DMS153 (cell line): ENCODE results near the gene STC2.

ENCODE experiments used
- DNase-seq: peaks from one replicate; lab custom pipeline; 2025; lab: John Stamatoyannopoulos, UW

The STC2 gene

DNA sequence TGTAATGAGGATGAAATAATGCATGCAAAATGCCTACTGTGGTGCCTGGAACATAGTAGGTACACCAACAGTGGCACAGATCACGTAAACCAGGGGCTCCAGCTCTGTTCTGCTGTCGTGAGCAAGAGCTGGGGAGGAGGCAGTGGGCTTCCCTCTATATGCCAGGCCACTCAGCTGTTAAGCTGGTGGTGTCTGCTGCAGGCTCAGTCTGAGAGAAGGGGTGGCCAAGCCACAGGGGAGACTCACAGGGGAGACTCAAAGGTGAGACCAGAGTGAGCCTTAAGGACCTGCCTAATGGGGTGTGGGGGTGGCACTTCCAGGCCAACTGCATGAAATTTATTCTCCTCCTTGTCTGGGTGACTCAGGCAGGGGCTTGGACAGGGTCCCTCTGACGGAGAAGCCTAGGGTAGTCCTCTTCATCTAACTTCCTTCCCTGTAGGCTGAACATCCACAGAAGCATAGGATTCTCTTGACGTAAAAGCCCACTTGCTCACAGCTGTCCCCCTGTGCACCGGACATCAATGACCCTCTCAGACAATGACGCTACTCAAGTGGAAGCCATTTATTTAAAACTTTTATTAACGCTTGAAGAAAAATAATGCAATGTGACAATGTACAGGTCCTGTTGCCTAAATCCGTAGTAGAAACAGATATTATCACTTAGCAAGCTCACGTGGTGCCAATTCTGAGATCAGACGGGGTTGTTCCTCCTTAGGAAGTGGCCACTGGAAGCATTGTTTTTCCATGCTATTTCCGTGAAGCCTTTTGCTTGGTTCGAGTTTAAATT is 13.9 kb downstream of the STC2 start:
- no peak for DNase-seq

DNA sequence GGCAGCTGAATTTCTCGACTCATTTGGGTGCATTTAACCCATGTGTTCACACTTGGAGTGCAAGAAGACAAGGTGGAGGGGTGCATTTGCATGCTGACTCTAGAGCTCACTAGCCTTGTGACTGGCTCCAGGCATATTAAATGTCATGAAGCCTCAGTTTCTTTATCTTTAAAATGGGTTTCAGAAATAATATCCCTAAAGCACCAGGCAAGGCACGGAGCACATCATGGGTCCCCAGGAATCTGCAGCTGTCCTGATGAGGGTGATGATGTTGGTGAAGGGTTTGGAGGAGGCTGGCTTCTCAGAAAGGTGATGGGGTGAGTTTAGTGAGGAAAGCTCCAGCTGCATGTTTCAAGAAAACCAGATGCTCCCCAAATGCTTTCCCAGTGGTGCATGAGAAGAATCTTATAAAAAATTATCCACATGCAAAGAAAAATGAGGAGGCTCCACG is 14.8 kb downstream of the STC2 start:
- DNase-seq, result no peak

DNA sequence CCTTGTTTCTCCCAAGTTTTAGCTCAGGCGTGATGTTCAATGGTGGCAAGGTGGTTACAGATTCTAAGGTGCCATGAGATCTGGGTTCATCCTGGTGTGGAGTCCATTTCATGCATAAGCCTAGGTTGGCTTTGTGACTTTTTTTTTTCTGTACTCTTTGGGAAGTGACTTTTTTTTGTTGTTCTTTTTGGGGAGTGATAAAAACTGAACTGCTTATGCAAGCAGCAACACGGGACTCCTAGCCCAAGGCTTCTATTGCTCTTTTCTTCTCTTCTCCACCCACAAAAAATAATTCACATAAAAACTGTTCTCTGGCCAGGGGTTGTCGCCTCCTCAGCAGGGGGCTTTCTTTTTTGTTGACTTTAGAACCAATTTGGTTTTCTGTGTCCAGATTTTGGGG is 15.4 kb downstream of the STC2 start:
- DNase-seq, result no peak

DNA sequence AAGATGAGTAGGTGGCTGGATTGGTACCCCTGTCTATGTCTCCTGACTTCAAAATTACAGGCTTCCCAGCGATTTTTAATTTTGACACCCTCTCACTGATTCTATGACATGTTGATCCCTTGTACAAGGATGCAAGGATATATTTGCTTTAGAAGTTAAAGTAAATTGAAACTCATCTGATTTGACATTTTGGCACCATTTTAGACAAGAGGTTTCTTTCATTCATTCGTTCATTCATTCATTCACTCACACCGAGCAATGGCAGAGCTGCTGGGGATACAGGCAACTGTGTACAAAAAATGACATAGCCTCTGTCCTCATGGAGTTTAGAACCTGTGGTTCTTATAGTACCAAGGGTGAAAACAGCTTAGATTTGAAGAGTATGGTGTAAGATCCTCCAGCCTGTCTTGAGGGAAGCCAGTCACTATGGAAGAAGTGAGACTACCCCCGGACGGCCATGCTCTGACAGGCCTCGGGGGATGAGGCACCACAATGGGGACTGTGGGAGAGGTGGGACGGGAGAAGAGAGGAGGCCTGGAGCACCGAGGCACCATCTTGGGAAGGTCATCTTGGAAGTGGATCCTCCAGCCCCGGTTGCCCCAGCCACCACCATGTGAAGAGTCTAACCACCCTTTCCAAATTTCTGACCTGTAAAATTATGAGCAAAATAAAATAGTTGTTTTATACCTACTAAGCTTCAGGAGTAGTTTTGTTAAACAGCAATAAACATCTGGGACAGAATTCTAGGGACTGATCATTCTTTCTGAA is 16.2 kb downstream of the STC2 start:
- DNase-seq, result no peak

DNA sequence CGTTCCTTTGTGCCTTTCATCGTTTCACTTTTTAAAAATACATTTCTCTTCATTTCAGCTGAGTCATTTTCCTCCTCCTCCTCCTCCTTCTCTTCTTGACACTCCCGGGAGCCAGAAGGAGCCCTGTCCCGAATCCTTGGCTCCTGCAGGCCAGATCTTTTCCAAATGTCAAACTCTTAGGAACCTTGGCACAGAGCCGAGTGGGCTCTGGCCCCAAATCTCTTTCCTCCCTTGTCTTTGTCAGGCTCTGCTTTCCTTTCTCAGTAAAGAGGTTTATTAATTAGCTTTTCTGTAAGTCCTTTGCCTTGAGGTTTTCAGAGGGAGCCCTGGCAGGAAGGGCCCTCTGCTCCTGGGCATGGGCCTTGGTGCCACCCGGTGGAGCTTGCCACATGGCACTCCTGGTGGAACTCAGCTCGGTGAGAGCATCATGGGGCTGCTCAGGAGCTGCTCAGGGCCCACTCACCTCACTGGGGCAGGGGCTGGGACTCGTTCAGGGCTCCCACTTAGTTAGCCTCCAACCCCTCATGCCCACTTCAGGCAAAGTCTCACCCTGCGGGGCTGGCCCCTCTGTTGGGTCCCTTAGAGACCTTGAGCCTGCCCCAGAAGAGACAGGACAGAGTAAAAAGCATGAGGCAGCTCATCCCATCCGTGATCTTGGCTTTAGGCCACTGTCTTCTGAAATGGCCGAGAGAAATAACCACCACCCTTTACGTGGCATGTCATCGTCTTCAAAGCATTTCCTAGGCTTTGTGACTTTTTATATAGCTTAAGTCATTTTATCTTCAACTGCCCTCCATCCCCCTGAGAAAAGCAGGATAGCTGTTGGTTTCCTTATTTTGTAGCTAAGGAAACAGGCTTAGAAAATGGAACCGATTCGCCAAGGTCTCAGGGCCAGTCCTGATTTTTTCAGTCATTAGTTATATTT is 17.1 kb downstream of the STC2 start:
- DNase-seq, result no peak

DNA sequence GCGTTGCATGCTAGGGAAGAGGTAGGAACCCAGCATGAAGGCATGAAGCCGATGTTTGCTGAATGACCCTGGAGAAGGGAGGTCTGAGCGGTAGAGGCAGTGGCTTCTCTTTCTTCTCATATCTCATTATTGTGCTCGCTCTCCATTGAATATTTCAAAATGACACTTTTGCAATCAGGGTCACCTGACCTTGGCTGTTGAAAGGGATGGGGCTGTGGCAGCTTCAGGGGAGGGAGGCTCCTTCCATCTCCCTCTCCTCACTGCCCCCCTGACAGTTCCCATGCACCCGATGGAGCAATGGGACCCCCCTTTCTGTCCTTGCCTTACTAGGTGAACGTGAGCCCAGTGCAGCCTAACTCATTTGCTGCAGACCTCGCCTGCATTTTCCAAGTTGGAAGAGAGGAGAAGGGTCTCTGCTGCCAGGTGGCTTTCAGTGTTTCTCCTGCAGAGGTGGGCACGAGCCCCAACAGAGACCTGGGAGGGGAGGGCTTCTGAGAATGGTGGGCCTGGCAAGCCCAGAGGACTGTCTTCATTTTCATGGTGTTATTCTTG is 17.9 kb downstream of the STC2 start:
- DNase-seq, result no peak

DNA sequence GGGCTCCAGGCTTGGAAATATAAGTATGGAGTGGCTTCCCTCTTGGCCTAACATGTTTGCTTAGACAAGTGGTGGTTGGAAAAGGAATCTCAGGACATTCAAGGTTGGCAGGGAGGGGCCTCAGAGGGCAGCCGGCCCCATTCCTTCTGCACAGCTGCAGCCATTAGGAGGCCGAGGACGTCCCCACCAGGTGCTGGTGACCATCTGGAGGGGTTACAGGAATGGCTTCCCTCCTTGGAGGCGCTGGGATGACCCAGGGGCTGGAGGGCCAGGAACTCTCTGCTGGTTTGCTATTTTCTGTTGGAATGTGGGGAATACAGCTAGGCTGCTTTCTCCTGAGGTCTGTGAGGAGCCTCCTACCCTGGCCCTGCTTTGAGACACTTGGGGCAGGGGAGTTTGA is 18.5 kb downstream of the STC2 start:
- DNase-seq, result no peak

DNA sequence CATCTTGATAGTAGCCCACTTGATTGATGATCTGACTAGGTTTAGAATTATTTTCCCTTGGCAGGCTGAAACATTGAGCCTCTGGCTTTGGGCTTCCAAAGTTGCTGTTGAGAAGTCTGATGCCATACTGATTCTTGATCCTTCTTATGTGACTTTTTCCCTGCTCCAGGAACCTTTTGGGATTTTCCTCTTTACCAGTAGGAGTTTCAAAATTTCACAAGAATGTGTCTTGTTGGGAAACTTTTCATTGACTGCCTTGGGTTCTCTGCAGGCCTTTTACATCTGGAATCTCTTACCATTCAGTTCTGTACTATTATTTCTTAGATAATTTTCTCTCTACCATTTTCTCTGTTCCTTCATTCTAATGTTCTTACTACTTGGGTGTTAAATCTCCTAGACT is 20.0 kb downstream of the STC2 start:
- DNase-seq, result no peak

DNA sequence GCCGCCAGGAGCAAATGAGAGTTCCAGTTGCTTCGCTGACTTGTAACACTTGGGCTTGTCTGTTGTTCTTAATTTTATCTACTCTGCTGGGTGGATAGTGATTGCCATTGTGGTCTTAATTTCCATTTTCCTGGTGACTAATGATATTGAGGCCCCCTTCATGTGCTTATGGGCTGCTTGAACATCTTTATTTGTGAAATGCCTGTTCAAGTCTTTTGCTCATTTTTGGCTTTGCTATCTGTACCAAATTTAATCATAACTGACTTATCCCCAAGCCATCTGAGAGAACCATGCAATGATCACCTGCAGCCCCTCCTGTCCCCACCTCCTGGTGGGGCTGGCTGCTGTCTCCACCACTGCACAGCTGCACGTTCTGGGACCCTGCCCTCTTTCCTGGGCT is 20.5 kb downstream of the STC2 start:
- DNase-seq, result no peak

DNA sequence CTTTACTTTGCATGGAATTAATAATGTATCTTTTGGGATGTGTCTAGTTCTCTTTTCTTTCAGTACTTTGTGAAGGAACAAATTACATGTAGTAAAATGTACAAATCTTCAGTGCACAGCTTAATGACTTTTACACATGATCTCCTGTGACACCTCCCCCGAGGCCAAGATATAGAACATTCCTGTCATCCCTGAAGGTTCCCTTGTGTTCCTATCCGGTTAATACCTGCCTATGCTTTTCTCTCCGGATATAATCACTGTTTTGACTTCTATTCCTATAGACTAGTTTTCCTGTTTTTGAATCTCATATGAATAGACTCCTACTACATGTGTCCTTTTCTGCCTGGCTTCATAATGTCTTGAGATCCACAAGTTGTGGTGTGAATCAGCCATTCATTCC is 21.5 kb downstream of the STC2 start:
- DNase-seq, result no peak

DNA sequence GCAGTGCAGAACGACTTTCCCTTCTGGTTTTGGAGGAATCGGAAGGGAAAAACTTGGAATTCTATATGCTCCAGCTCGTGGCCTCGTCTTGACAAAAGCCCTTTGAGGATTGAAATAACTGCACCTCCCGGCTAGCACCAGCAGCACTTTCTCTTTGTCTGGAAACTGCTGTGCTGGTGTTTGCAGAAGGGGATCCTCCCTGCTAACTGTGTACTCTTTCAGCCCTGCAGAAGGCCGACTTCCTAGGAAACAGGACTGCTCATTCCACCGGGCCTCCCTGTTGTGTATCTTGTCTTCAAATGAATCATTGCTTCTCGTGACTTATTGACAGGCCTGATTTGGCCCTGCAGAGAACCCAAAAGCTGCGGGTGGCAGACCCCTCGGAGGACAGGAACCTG is 23.6 kb downstream of the STC2 start:
- no peak for DNase-seq

DNA sequence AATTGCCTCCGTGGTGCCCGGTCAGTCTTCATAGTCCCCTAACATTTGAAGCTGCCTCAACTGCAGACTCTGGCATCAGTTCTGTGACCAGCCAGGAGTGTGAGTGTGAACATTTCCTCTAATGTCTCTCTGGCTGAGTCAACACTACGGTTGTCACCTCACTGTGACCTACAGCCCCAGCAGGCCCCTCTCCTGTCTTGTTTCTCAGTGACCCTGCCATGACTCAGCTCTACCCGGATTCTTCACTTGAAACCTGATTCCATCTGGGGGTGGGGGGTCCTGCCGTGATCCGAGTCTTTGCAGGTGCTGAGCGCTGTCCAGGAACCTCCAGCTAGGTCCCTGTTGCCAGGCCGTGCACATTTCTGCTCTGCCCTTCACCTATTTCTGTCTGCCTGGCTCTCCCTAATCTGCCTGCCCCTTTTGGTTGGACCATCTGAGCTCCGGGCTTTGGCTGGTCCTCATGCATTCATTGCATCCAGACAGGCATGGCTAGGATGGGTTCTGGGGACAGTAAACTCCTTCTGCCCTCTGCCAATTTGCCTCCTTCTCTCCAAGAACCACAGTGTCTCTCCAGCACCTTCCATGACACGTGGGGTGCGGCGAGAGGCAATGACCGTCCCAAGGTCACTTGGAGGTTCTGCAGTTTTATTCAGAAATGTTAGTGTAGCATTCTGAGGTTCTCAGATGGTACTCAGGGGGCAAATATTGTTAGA is 24.2 kb downstream of the STC2 start:
- no peak for DNase-seq

DNA sequence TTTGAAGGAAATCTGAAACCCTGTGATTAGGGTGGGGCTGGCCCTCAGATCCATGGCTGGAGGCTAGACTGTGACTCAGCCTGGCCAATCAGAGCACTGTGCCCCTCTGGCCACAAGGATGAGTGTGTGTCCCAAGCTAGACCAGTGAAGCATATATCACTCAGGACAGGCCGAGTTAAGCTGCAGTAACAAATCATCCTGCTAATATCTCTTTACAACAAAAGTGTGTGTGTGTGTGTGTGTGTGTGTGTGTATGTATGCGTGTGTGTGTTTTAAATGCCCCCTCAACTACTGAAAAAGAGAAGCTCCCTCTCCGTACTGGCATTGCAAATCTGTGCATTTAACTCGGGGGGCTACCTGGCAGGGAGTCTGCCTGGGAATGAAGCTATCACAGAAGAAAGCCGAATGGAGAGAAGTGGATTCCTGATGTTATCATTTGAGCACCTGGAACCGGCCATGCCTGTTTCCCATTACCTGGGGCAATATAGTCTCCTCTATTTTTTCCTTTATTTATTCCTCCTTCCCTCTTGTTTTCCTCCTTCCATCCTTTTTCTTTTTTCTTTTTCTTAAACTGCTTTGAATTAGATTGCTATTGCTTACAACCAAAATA is 25.6 kb downstream of the STC2 start:
- no peak for DNase-seq

DNA sequence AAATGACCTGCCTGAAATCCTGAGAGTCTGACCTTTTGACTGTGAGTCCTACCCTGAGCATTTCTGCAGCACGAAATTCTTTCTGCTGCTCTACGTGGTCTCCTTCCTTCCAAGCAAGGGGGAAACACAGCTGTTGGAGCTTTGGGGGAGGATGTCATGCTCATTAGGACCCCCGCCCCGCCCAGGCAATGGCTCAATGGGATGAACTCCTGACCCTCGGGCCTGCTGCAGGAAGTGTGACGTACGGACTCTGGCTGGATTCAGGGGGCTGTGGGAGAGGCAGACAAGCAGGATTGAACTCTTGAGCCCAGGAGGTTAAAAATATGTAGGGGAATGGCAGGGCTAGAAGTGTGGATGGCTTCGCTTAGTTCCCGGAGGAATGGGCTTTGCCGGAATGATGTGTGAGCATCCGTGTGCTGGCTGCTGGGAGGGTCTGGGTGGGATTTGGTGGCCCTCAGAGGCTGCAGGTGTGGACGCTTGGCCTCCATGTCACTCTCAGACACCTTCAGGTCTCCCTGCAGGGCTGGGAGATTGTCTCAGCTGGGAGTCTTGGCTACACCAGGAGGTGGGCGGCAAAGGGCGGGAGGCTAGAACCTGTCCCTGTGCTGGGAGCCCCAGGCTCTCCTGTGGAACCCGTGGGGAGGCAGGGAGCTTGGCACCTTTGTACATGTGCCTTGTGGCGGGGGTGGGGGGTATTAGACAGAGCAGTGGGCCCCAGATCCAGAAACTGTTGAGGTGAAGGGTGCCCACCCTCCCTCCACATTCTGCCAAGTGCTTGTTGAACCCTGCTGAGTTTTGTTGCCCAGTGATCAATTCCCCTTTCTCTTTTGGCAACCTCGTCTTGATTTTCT is 26.3 kb downstream of the STC2 start:
- no peak for DNase-seq

DNA sequence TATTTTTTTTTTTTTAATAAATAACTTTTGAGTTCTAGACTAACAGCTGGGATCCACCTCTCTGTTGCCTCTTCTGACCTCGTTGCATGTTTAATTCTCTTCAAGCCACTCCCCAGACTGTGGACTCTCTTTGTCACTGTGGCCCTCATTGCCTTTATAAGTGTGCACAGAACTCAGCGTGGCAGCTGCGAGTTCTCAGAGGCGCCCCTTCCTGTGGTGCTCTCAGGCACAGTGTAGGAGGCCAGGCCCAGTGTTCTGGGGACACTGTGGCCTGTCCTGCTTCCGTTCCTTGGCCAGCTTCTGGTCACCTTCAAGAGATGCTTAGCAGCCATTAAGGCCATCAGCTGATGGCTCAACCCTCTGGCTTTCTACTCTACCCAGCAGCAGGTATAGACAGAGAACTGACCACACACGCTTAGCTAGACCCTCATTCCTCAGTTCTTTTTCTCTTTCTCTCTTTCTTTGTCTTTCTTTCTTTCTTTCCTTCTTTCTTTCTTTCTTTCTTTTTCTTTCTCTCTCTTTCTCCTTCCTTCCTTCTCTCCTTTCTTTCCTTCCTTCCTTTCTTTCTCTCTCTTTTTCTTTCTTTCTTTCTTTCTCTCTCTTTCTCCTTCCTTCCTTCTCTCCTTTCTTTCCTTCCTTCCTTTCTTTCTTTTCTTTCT is 27.7 kb downstream of the STC2 start:
- DNase-seq, result no peak

DNA sequence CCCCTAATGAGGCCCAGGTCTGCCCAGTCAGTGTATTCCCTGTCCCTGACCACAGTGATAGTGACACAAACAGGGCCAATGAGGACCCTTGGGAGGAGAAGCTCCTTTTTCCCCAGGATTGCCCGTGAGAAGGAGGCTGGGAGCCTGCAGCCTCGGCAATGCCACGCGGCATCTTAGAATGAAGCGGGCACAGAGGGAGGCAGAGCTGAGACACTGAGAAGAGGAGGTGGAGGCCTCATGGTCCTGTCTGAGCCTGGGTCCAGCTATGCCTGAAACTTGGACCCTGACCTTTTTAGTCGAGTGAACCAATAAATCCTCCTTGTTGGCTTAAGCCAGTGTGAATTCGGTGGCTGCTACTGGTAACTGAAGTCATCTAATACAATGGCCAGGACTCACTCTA is 28.4 kb downstream of the STC2 start:
- no peak for DNase-seq

DNA sequence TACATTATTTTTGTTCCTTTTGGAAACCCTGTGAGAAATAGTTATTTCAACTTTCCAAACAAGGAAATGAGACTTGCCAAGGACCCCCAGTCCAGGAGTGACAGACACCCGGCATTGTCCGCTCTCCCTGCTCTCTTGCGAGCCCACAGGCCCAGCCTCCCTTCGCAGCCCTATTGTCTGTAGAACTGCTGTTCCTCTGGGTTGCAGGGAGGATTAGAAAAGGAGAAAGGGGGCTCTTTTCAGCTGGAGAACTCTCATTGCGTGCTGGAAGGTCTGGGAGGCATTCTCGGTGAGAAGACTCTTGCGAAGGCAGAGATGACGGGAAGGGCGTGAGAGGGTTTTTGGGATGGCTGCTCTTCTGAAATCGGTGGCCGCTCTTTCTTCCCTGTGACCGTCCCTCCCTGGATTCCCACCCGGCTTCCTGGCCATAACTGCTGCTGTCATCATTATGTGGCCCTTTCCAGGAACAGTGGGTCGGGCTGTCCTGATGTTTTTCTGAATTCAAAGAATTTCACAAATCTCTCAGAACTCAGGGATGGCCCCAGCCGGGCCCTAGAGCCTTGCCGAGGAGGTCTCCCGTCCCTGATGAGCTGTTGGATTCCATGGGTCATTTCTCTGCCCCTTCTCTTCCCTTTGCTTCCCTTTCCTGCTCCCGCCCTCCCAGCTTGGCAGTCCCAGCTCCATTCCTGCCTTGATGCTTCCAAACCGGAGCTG is 29.8 kb downstream of the STC2 start:
- DNase-seq, result no peak

DNA sequence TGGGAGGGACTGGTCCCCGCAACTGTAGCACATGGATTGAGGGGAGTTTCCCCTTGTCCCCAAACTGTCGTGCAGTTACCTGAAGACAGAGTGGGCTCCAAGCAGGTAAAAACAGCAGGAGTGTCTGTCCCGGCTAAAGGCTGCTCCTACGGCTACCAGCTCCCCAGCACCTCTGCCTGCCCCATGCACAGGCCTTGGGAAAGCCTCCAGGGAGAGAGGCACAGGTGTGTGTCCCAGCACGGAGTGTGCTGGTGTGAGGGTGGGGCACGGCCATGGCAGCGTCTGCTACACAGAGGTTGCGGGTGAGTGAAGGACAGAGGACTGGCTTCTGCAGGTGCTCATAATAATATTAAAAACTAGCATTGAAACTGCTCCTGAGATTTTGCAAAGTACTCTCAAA is 30.4 kb downstream of the STC2 start:
- no peak for DNase-seq
